ENCODE measurements around the gene CD164.

CD164 gene

DNA sequence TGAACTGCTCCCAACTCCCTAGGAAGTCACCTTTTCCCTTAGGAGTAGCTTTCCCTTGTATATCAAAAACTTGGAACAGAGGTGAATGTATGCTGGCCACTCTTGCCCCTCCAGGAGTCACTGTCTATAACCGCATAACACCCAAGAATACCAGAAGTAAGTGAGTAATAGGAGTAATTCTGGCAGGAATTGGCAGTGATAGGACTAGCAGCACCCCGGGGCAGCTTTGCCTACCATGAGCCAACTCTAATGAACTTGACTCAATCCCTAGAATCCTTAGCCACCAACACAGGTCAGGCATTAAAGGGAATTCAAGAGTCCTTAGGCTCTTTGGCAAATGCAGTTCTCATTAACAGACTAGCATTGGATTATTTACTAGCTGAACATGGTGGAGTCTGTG lies 28.8 kb upstream of the CD164 start:
- Histone ChIP-seq H4K20me1 (ENCODE audit: insufficient read depth, low read length) (no peaks in the 10 kb centered on the region), H3K9ac (ENCODE audit: low read length) (no peak overlapping the region), H3K9me3 (replicated peaks; ENCODE audit: insufficient read depth, low read length) (no peaks in the 10 kb centered on the region), H2AFZ (ENCODE audit: low read length) (no peak overlapping the region), H3K27me3 (replicated peaks; ENCODE audit: insufficient read depth, low read length) (no peaks in the 10 kb centered on the region), H3F3A (ENCODE audit: insufficient read depth, low read length) (no peaks in the 10 kb centered on the region), H3K27ac (ENCODE audit: low read length) (no peak overlapping the region), H3K79me2 (ENCODE audit: low read length) (no peaks in the 10 kb centered on the region), H3K4me2 (ENCODE audit: low read depth, low read length) (no peak overlapping the region), H3K4me3 (ENCODE audit: low read length) (no peak overlapping the region), H3K36me3 (replicated peaks; ENCODE audit: insufficient read depth, low read length) (no peaks in the 10 kb centered on the region), H3K9me2 (replicated peaks; ENCODE audit: insufficient read depth, low read length) (no peaks in the 10 kb centered on the region), H3K4me1 (ENCODE audit: low read length) (no peaks in the 10 kb centered on the region)
- no peak for DNase-seq
- TF ChIP-seq EZH2 (optimal IDR thresholded peaks at IDR 0.05; ENCODE audit: low read depth, low read length) (no peak), EZH2phosphoT487 (IDR thresholded peaks at IDR 0.05; ENCODE audit: low read length) (no peak)
- TF ChIP-seq, protein P1, sequence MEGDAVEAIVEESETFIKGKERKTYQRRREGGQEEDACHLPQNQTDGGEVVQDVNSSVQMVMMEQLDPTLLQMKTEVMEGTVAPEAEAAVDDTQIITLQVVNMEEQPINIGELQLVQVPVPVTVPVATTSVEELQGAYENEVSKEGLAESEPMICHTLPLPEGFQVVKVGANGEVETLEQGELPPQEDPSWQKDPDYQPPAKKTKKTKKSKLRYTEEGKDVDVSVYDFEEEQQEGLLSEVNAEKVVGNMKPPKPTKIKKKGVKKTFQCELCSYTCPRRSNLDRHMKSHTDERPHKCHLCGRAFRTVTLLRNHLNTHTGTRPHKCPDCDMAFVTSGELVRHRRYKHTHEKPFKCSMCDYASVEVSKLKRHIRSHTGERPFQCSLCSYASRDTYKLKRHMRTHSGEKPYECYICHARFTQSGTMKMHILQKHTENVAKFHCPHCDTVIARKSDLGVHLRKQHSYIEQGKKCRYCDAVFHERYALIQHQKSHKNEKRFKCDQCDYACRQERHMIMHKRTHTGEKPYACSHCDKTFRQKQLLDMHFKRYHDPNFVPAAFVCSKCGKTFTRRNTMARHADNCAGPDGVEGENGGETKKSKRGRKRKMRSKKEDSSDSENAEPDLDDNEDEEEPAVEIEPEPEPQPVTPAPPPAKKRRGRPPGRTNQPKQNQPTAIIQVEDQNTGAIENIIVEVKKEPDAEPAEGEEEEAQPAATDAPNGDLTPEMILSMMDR (IDR thresholded peaks at IDR 0.05; ENCODE audit: low read length), result no peak

DNA sequence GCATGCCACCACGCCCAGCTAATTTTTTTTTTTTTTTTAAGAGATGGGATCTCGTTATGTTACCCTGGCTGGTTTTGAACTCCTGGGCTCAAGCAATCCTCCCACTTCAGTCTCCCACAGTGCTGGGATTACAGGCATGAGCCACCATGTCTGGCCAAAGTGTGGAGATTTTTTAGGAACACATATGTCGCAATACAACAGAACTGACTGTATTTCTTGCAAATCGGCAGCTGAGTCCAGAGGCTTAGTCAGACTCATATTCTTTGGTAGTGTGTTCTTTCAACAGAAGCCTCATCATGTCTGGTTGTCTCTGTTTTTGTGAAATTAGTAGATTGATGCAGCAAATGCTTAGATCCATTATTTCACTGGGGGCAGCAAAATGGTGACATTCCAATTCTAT lies 23.9 kb upstream of the CD164 start:
- no peak overlapping the region for H3K4me2 ChIP-seq (ENCODE audit: low read depth, low read length)
- no peaks in the 10 kb centered on the region for H3K4me1 ChIP-seq (ENCODE audit: low read length)
- H3K9ac ChIP-seq (ENCODE audit: low read length), result no peak overlapping the region
- no peaks in the 10 kb centered on the region for H3K36me3 ChIP-seq (replicated peaks; ENCODE audit: insufficient read depth, low read length)
- no peaks in the 10 kb centered on the region for H3F3A ChIP-seq (ENCODE audit: insufficient read depth, low read length)
- no peaks in the 10 kb centered on the region for H3K79me2 ChIP-seq (ENCODE audit: low read length)
- TF ChIP-seq EZH2 (optimal IDR thresholded peaks at IDR 0.05; ENCODE audit: low read depth, low read length), result no peak
- TF ChIP-seq, protein P1 (IDR thresholded peaks at IDR 0.05; ENCODE audit: low read length), result no peak
- no peak for TF ChIP-seq EZH2phosphoT487 (IDR thresholded peaks at IDR 0.05; ENCODE audit: low read length)
- H3K27me3 ChIP-seq (replicated peaks; ENCODE audit: insufficient read depth, low read length), result no peaks in the 10 kb centered on the region
- no peaks in the 10 kb centered on the region for H3K9me3 ChIP-seq (replicated peaks; ENCODE audit: insufficient read depth, low read length)
- no peaks in the 10 kb centered on the region for H3K9me2 ChIP-seq (replicated peaks; ENCODE audit: insufficient read depth, low read length)
- no peak for DNase-seq
- H2AFZ ChIP-seq (ENCODE audit: low read length), result no peak overlapping the region
- no peak overlapping the region for H3K27ac ChIP-seq (ENCODE audit: low read length)
- H4K20me1 ChIP-seq (ENCODE audit: insufficient read depth, low read length), result no peaks in the 10 kb centered on the region
- no peak overlapping the region for H3K4me3 ChIP-seq (ENCODE audit: low read length)

DNA sequence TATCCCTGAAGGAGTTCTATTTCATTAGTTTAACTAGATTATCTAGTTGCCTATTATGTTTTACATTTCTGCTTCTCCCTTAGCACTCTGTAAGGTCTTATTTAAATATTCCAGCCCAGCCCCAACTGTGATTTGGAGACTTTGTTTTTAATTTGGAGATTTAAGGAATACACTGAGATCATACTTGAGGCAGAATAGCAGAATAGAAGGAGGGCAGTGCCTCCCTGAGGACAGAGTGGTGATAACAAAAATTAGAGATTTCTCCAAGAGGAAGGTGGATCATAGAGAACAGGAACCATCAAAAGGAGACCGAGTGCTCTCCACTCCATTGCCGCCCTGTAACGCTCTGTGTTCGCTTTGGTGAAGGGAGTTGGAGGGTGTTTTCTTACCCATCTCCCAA lies 14.8 kb upstream of the CD164 start:
- Histone ChIP-seq H3K9me2 (replicated peaks; ENCODE audit: insufficient read depth, low read length) (no peaks in the 10 kb centered on the region), H3K9ac (ENCODE audit: low read length) (no peak overlapping the region), H2AFZ (ENCODE audit: low read length) (no peak overlapping the region), H3F3A (ENCODE audit: insufficient read depth, low read length) (no peaks in the 10 kb centered on the region), H3K79me2 (ENCODE audit: low read length) (no peaks in the 10 kb centered on the region), H3K4me2 (ENCODE audit: low read depth, low read length) (no peak overlapping the region), H3K27ac (ENCODE audit: low read length) (no peak overlapping the region), H4K20me1 (ENCODE audit: insufficient read depth, low read length) (no peaks in the 10 kb centered on the region), H3K36me3 (replicated peaks; ENCODE audit: insufficient read depth, low read length) (no peaks in the 10 kb centered on the region), H3K4me1 (ENCODE audit: low read length) (no peaks in the 10 kb centered on the region), H3K27me3 (replicated peaks; ENCODE audit: insufficient read depth, low read length) (no peaks in the 10 kb centered on the region), H3K4me3 (ENCODE audit: low read length) (no peak overlapping the region), H3K9me3 (replicated peaks; ENCODE audit: insufficient read depth, low read length) (no peaks in the 10 kb centered on the region)
- no peak for TF ChIP-seq EZH2phosphoT487 (IDR thresholded peaks at IDR 0.05; ENCODE audit: low read length)
- TF ChIP-seq, protein P1 (IDR thresholded peaks at IDR 0.05; ENCODE audit: low read length), result peak; percentile 13; the same call in 1 of the 2 replicates
- no peak for TF ChIP-seq EZH2 (optimal IDR thresholded peaks at IDR 0.05; ENCODE audit: low read depth, low read length)
- DNase-seq, result no peak
